Right lobe of liver (tissue), 6 donors: ENCODE measurements around the gene DCST1. TPM values are rescaled to one million over a fixed set of nuclear protein-coding genes. Genes with fewer than 3 reads are reported as not detected.
A peak's percentile ranks its signal among the peaks of the same experiment; 100 is the strongest.

Experiments used
- ATAC-seq, 4 donors: fragments of 200-7000 bp; cut with Tn5 transposase; one replicate each; pipeline ENCODE4 v1.9.1; 2020; ENCODE audit warnings: mild to moderate bottlenecking in 4 of 4, moderate library complexity in 4 of 4
- DNase-seq, 3 donors: peaks; one replicate each; pipeline ENCODE4 v3.0.0-alpha.2; 2020
- H3K27ac ChIP-seq, 3 donors: fragments of 200-600 bp; one replicate each; pipeline ENCODE4 v1.8.0; 2022
- H3K27me3 ChIP-seq, 2 donors: fragments of 200-600 bp; one replicate each; pipeline ENCODE4 v1.8.0; 2022
- H3K36me3 ChIP-seq, 4 donors: fragments of 200-600 bp; sonication (generic) in 1 of 4; one replicate each; pipeline versions ENCODE4 v1.5.1 to v1.8.0; 2017 to 2022; ENCODE audit warnings: control low read depth in 1 of 4
- H3K4me1 ChIP-seq, 4 donors: fragments of 200-600 bp; sonication (generic) in 1 of 4; one replicate each; pipeline versions ENCODE4 v1.5.1 to v1.8.0; 2017 to 2022; ENCODE audit warnings: control low read depth in 1 of 4
- H3K4me3 ChIP-seq, 3 donors: fragments of 200-600 bp; one replicate each; pipeline ENCODE4 v1.8.0; 2022
- H3K9me3 ChIP-seq, 4 donors: fragments of 200-600 bp; sonication (generic) in 1 of 4; one replicate each; pipeline versions ENCODE4 v1.5.1 to v1.8.0; 2017 to 2022; ENCODE audit warnings: control low read depth in 1 of 4
- CTCF ChIP-seq, 4 donors: fragments of 200-600 bp in 3 of 4; fragments of 450-650 bp in 1 of 4; IDR thresholded peaks; one replicate each; pipeline versions ENCODE4 v1.5.1 to v1.8.0; 2016 to 2022; ENCODE audit warnings: antibody characterized with exemption in 4 of 4, mild to moderate bottlenecking in 2 of 4
- POLR2A ChIP-seq: fragments of 450-650 bp; IDR thresholded peaks from one replicate; pipeline ENCODE4 v1.6.1; 2017; ENCODE audit warnings: antibody characterized with exemption, mild to moderate bottlenecking
- WGBS: methylation state at CpG from one replicate; pipeline ENCODE4 v1.1.6; 2018; ENCODE audit warnings: low coverage, low lambda C conversion rate; ENCODE audit not compliant: insufficient coverage; ENCODE audit errors: missing lambda C conversion rate; 5-methylcytosine and 5-hydroxymethylcytosine counted together
- intact Hi-C, 2 donors: fragments of 100-400 bp; cut with DNase I; formaldehyde crosslinking; loops; one replicate each; pipeline versions ENCODE4 v1.11.2 to v1.14.1; 2022
- total RNA-seq, 6 experiments: library from RNA; depleted of rRNA in 2 of 6; stranded (reverse); fragments of >200 nt in 2 of 6; fragmentation: NEBNext Ultra II Directional in 3 of 6; extraction: Animal tissue kit (Norgen Biotek cat#: 25700) in 3 of 6; gene quantifications; one replicate each; pipeline versions ENCODE4 v1.1.0 to v1.2.4, GENCODE V29; 2016 to 2023
- donor health status: DM: no; HTN: yes; CAD: no.
- donor health status: DM: no; HTN: no; CAD: no.
- donor health status: DM: no; HTN: no; CAD: no.
- donor health status: DM: no; HTN: yes; CAD: no.
- donor health status: DM: no; HTN: yes; CAD: no.

The DCST1 gene
- total RNA-seq, 6 experiments from 2014 or later: not detected

GRCh38 chr1:155051342-155051776 is 17.7 kb downstream of the DCST1 start:
- DNase-seq (peak in 1 of 3 donors; percentile 48), ATAC-seq (peak; percentile 1 to 17 (median 2))
- TF ChIP-seq CTCF (IDR thresholded peaks at IDR 0.05) (no peak), POLR2A (no peak)
- intact Hi-C loops: loop anchor here (10.0 kb wide), 2 partner anchors 67 to 97 kb away; partner anchors contain the start of genes FLAD1 (in 1 of the 2) and PBXIP1 (in 1 of the 2)
- no peaks in the 10 kb centered on the region for H3K27me3 ChIP-seq
- H3K36me3 ChIP-seq: peaks cover 0 to 5% (median 0%) of the 10 kb centered on the region in 4 donors
- H3K27ac ChIP-seq: peak overlapping the region; percentile 16 to 60 (median 57)
- no peaks in the 10 kb centered on the region for H3K9me3 ChIP-seq
- peak overlapping the region; percentile 69 to 74 (median 70) for H3K4me3 ChIP-seq
- H3K4me1 ChIP-seq: peaks cover 0 to 22% (median 10%) of the 10 kb centered on the region in 4 donors
- 0% methylated on average over 8 of the region's 31 CpGs for WGBS

GRCh38 chr1:155051777-155052398 is 18.3 kb downstream of the DCST1 start:
- peak; percentile 3 to 13 (median 10) for ATAC-seq

GRCh38 chr1:155052439-155053395 is 19.1 kb downstream of the DCST1 start:
- H3K4me1 ChIP-seq: peaks cover 0 to 22% (median 10%) of the 10 kb centered on the region in 4 donors
- DNase-seq (no peak), ATAC-seq (no peak)
- no peaks in the 10 kb centered on the region for H3K9me3 ChIP-seq
- no peak for TF ChIP-seq POLR2A
- TF ChIP-seq CTCF (IDR thresholded peaks at IDR 0.05): peak in 1 of 4 donors; percentile 18
- no peak overlapping the region for H3K27ac ChIP-seq
- 42% methylated on average over 6 of the region's 12 CpGs for WGBS
- intact Hi-C loops: loop anchor here (10.0 kb wide), 2 partner anchors 68 to 98 kb away; partner anchors contain the start of genes FLAD1 (in 1 of the 2) and PBXIP1 (in 1 of the 2)
- H3K27me3 ChIP-seq: no peaks in the 10 kb centered on the region
- H3K36me3 ChIP-seq: peaks cover 0 to 7% (median 2%) of the 10 kb centered on the region in 4 donors
- peak overlapping the region; percentile 69 to 74 (median 70) for H3K4me3 ChIP-seq

More at GRCh38 chr1:155051777-155052398, 18.3 kb downstream of the DCST1 start:
- peak overlapping the region; percentile 69 to 74 (median 70) for H3K4me3 ChIP-seq
- 0% methylated on average over 20 of the region's 27 CpGs for WGBS
- peaks cover 0 to 5% (median 0%) of the 10 kb centered on the region in 4 donors for H3K36me3 ChIP-seq
- no peaks in the 10 kb centered on the region for H3K27me3 ChIP-seq
- no peak for TF ChIP-seq POLR2A
- no peak for TF ChIP-seq CTCF (IDR thresholded peaks at IDR 0.05)
- H3K4me1 ChIP-seq: peaks cover 0 to 22% (median 10%) of the 10 kb centered on the region in 4 donors
- H3K9me3 ChIP-seq: no peaks in the 10 kb centered on the region
- peak; percentile 54 to 70 (median 68) for DNase-seq
- intact Hi-C loops: loop anchor here (10.0 kb wide), 2 partner anchors 67 to 97 kb away; partner anchors contain the start of genes FLAD1 (in 1 of the 2) and PBXIP1 (in 1 of the 2)
- peak overlapping the region; percentile 16 to 60 (median 57) for H3K27ac ChIP-seq

GRCh38 chr1:155053531-155054105 is 20.0 kb downstream of the DCST1 start:
- H3K36me3 ChIP-seq: peaks cover 0 to 14% (median 2%) of the 10 kb centered on the region in 4 donors
- peaks cover 0 to 16% (median 6%) of the 10 kb centered on the region in 4 donors for H3K4me1 ChIP-seq
- H3K4me3 ChIP-seq: no peak overlapping the region
- DNase-seq (no peak), ATAC-seq (no peak)
- no peaks in the 10 kb centered on the region for H3K27me3 ChIP-seq
- H3K27ac ChIP-seq: no peak overlapping the region
- WGBS: 81% methylated on average over 4 of the region's 7 CpGs
- intact Hi-C loops: loop anchor here (10.0 kb wide), 2 partner anchors 69 to 99 kb away; partner anchors contain the start of genes FLAD1 (in 1 of the 2) and PBXIP1 (in 1 of the 2)
- TF ChIP-seq CTCF (IDR thresholded peaks at IDR 0.05) (no peak), POLR2A (no peak)
- no peaks in the 10 kb centered on the region for H3K9me3 ChIP-seq
